Astrocyte of the spinal cord (primary cell): ENCODE measurements around the gene ARIH1.

Source experiments
- DNase-seq: peaks from one replicate; pipeline ENCODE4 v3.0.0; 2011; ENCODE audit warnings: low read depth, low spot score
- H3K4me3 ChIP-seq: 2 replicates; pipeline ENCODE4 v1.5.1; 2011; ENCODE audit warnings: low read depth, mild to moderate bottlenecking, low read length, moderate library complexity
- CTCF ChIP-seq: IDR thresholded peaks from 2 replicates; pipeline ENCODE4 v1.5.1; 2012; ENCODE audit warnings: low read depth, mild to moderate bottlenecking, low read length, inconsistent platforms
- in situ Hi-C: cut with HindIII; loops from 2 replicates; pipeline ENCODE4 v1.10.0; 2017; ENCODE audit warnings: low sequenced_read_pairs

The ARIH1 gene

GRCh38 chr15:72492733-72493132 is 18.6 kb downstream of the ARIH1 start:
- DNase-seq, result no peak
- in situ Hi-C loops, result no loop called here
- no peak overlapping the region for H3K4me3 ChIP-seq
- TF ChIP-seq CTCF, result no peak

- no peak overlapping the region for H3K4me3 ChIP-seq
- no peak for TF ChIP-seq CTCF
- DNase-seq, result no peak
- in situ Hi-C loops, result no loop called here
Measured at GRCh38 chr15:72493220-72493619, 19.1 kb downstream of the ARIH1 start.

DNA sequence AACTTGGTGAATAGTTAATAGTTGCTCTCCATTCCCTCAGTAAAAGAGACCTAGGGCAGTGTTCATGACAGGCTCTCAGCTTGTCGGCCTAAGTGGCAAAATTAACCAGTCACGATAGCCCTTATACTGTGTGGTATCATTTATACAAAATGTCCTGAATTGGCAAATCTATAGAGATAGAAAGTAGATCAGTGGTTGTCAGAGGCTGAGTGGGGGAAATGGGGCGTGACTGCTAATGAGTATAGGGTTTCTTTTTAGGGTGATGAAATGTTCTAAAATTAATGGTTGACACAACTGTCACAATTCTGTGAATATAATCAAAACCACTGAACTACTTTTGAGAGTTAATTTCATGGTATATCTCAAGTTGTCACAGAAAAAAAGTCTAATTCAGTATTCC is 20.9 kb downstream of the ARIH1 start:
- DNase-seq, result no peak
- no peak for TF ChIP-seq CTCF
- no peak overlapping the region for H3K4me3 ChIP-seq
- in situ Hi-C loops, result no loop called here

- TF ChIP-seq CTCF, result no peak
- no peak overlapping the region for H3K4me3 ChIP-seq
- no peak for DNase-seq
- in situ Hi-C loops, result no loop called here
Measured at GRCh38 chr15:72496783-72497182, 22.7 kb downstream of the ARIH1 start.

DNA sequence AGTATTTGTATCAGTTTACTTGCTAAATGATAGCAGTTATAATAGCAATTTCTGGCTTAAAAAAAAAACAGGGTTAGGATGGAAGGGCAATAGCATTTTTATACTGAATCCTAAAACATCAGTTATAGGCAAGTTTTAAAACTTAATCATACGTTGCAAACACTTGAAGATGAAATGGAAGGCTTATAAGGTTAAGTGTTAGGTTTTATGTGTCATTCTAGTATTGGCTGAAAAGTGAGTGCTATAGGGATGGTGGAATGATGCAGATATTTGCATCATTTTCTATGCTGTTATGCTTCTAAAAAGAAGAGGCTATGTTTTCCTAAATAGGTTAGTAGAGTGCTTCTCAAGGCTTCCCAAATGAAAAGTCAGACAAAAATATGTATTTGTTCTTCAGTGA is 23.3 kb downstream of the ARIH1 start:
- in situ Hi-C loops, result no loop called here
- no peak for DNase-seq
- no peak for TF ChIP-seq CTCF
- no peak overlapping the region for H3K4me3 ChIP-seq

- DNase-seq, result no peak
- in situ Hi-C loops, result no loop called here
Measured at GRCh38 chr15:72502220-72502809, 28.2 kb downstream of the ARIH1 start.

More at GRCh38 chr15:72502220-72502809, 28.2 kb downstream of the ARIH1 start:
- no peak overlapping the region for H3K4me3 ChIP-seq
- no peak for TF ChIP-seq CTCF
